Astrocyte (in vitro differentiated cells and primary cell): ENCODE results near the gene ZNF81. TPM values are rescaled to one million over a fixed set of nuclear protein-coding genes. Genes with fewer than 3 reads are reported as not detected.

ENCODE experiments used
- DNase-seq: peaks from one replicate; pipeline ENCODE4 v3.0.0-alpha.2; 2010; ENCODE audit warnings: low read depth
- FAIRE-seq: peaks from 2 replicates; lab custom pipeline; 2011; peaks lifted over from hg19 to GRCh38; lab: Jason Lieb, UNC
- H2AFZ ChIP-seq: 2 replicates; pipeline ENCODE4 v1.6.0; 2012; ENCODE audit warnings: low read depth, low read length, inconsistent platforms
- H3K27ac ChIP-seq: 2 replicates; pipeline ENCODE4 v1.5.1; 2011; ENCODE audit warnings: low read depth, low read length, inconsistent platforms
- H3K27me3 ChIP-seq: 2 replicates; pipeline ENCODE4 v1.6.0; 2011; ENCODE audit warnings: low read length, inconsistent platforms; ENCODE audit not compliant: insufficient read depth
- H3K36me3 ChIP-seq: 2 replicates; pipeline ENCODE4 v1.5.1; 2011; ENCODE audit warnings: low read length, inconsistent platforms; ENCODE audit not compliant: insufficient read depth
- H3K4me1 ChIP-seq: 2 replicates; pipeline ENCODE4 v1.5.1; 2011; ENCODE audit warnings: low read length, inconsistent platforms; ENCODE audit not compliant: insufficient read depth
- H3K4me2 ChIP-seq: 2 replicates; pipeline ENCODE4 v1.6.0; 2012; ENCODE audit warnings: low read length, inconsistent platforms
- H3K4me3 ChIP-seq: 2 replicates; pipeline ENCODE4 v1.5.1; 2011; ENCODE audit warnings: low read depth, mild to moderate bottlenecking, low read length, inconsistent platforms; ENCODE audit not compliant: insufficient read depth
- H3K79me2 ChIP-seq: 2 replicates; pipeline ENCODE4 v1.6.0; 2012; ENCODE audit warnings: mild to moderate bottlenecking, low read length, inconsistent platforms; ENCODE audit not compliant: insufficient read depth
- H3K9ac ChIP-seq: 2 replicates; pipeline ENCODE4 v1.6.0; 2012; ENCODE audit warnings: mild to moderate bottlenecking, low read length, inconsistent platforms
- H3K9me3 ChIP-seq: 2 replicates; pipeline ENCODE4 v1.5.1; 2012; ENCODE audit warnings: low read depth, mild to moderate bottlenecking, low read length, inconsistent platforms; ENCODE audit not compliant: insufficient read depth
- H4K20me1 ChIP-seq: 2 replicates; pipeline ENCODE4 v1.6.0; 2012; ENCODE audit warnings: low read length, inconsistent platforms; ENCODE audit not compliant: insufficient read depth
- H3K27ac Mint-ChIP-seq: one replicate; pipeline ENCODE4 v1.8.0; 2021; ENCODE audit warnings: mild to moderate bottlenecking, mixed read lengths; ENCODE audit not compliant: unreplicated experiment
- H3K27me3 Mint-ChIP-seq: one replicate; pipeline ENCODE4 v1.8.0; 2021; ENCODE audit warnings: low read depth, mixed read lengths; ENCODE audit not compliant: unreplicated experiment
- H3K36me3 Mint-ChIP-seq: one replicate; pipeline ENCODE4 v1.8.0; 2021; ENCODE audit warnings: low read depth, mixed read lengths; ENCODE audit not compliant: unreplicated experiment
- H3K4me1 Mint-ChIP-seq: one replicate; pipeline ENCODE4 v1.8.0; 2021; ENCODE audit warnings: low read depth, mixed read lengths; ENCODE audit not compliant: unreplicated experiment
- H3K4me3 Mint-ChIP-seq: one replicate; pipeline ENCODE4 v1.8.0; 2021; ENCODE audit warnings: mild to moderate bottlenecking, moderate library complexity, mixed read lengths; ENCODE audit not compliant: unreplicated experiment
- H3K9me3 Mint-ChIP-seq: one replicate; pipeline ENCODE4 v1.8.0; 2021; ENCODE audit warnings: mild to moderate bottlenecking, mixed read lengths; ENCODE audit not compliant: unreplicated experiment
- CTCF ChIP-seq: IDR thresholded peaks from 2 replicates; pipeline ENCODE4 v1.5.1; 2011; ENCODE audit warnings: low read depth, mild to moderate bottlenecking, inconsistent platforms, low read length, moderate library complexity; ENCODE audit not compliant: insufficient read depth
- EZH2 ChIP-seq: IDR thresholded peaks from 2 replicates; pipeline ENCODE4 v1.6.1; 2012; ENCODE audit warnings: mild to moderate bottlenecking, low read length, inconsistent platforms; ENCODE audit not compliant: insufficient read depth
- total RNA-seq: library from RNA; stranded (reverse); gene quantifications from 2 replicates; pipeline ENCODE4 v1.2.1, GENCODE V29; 2021

The ZNF81 gene
- total RNA-seq, 1 donor from 2014 or later, result 8.6 TPM

DNA sequence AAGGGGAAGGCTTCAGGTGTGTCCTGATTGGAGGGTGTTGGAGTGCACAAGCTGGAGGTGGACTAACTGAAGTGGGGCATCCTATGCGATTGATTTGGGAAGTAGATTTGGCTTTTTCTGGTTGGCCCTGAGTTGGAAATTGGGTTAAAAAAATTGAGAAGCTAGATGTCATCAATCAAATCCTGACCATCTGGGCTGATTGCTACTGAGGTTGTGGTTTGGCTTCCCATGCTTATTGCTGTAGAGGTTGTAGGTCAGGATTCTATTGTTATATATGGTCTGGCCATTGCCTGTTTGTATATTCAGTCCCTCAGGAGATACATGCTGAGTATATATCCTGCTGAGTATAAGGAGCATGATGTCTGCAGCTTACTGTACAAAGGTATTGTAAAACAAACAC is 7.7 kb upstream of the ZNF81 start:
- Histone ChIP-seq H3K4me3 (no peak overlapping the region), H3K36me3 (no peaks in the 10 kb centered on the region), H3K4me2 (no peak overlapping the region), H3K9me3 (no peaks in the 10 kb centered on the region), H3K27me3 (no peaks in the 10 kb centered on the region), H2AFZ (no peak overlapping the region), H4K20me1 (no peaks in the 10 kb centered on the region), H3K9ac (no peak overlapping the region), H3K4me1 (no peaks in the 10 kb centered on the region), H3K27ac (no peak overlapping the region), H3K79me2 (no peaks in the 10 kb centered on the region)
- Mint-ChIP-seq H3K4me3 (no peak overlapping the region), H3K4me1 (no peaks in the 10 kb centered on the region), H3K27me3 (no peaks in the 10 kb centered on the region), H3K27ac (no peak overlapping the region), H3K36me3 (no peaks in the 10 kb centered on the region), H3K9me3 (no peaks in the 10 kb centered on the region)
- DNase-seq (no peak), FAIRE-seq (no peak)
- TF ChIP-seq CTCF (no peak), EZH2 (no peak)

GRCh38 chrX:47831788-47832187 is 4.9 kb upstream of the ZNF81 start:
- H3K27ac Mint-ChIP-seq, result no peak overlapping the region
- Histone ChIP-seq H3K4me1 (no peaks in the 10 kb centered on the region), H3K27ac (no peak overlapping the region), H3K4me3 (no peak overlapping the region), H3K27me3 (no peaks in the 10 kb centered on the region), H3K9me3 (no peaks in the 10 kb centered on the region), H3K9ac (no peak overlapping the region), H2AFZ (no peak overlapping the region), H4K20me1 (no peaks in the 10 kb centered on the region), H3K79me2 (no peaks in the 10 kb centered on the region), H3K36me3 (no peaks in the 10 kb centered on the region), H3K4me2 (no peak overlapping the region)
- TF ChIP-seq EZH2 (no peak), CTCF (peak; percentile 37)
- no peak overlapping the region for H3K4me3 Mint-ChIP-seq
- no peak for DNase-seq
- no peak for FAIRE-seq
- H3K27me3 Mint-ChIP-seq, result no peaks in the 10 kb centered on the region
- H3K36me3 Mint-ChIP-seq, result no peaks in the 10 kb centered on the region
- H3K4me1 Mint-ChIP-seq, result no peaks in the 10 kb centered on the region
- no peaks in the 10 kb centered on the region for H3K9me3 Mint-ChIP-seq

GRCh38 chrX:47838361-47838760 is 1.7 kb downstream of the ZNF81 start:
- Mint-ChIP-seq H3K27ac (no peak overlapping the region), H3K4me3 (peak overlapping the region; percentile 95), H3K27me3 (no peaks in the 10 kb centered on the region), H3K9me3 (no peaks in the 10 kb centered on the region), H3K4me1 (peaks cover 6% of the 10 kb centered on the region), H3K36me3 (no peaks in the 10 kb centered on the region)
- Histone ChIP-seq H3K79me2 (peaks cover 23% of the 10 kb centered on the region), H2AFZ (no peak overlapping the region), H3K9ac (no peak overlapping the region), H3K4me1 (no peaks in the 10 kb centered on the region), H3K27me3 (no peaks in the 10 kb centered on the region), H3K27ac (no peak overlapping the region), H3K4me2 (peak overlapping the region; percentile 2), H3K4me3 (no peak overlapping the region), H3K9me3 (no peaks in the 10 kb centered on the region), H3K36me3 (no peaks in the 10 kb centered on the region), H4K20me1 (no peaks in the 10 kb centered on the region)
- no peak for TF ChIP-seq EZH2
- no peak for TF ChIP-seq CTCF
- DNase-seq, result no peak
- peak; percentile 49 for FAIRE-seq
